ENCODE measurements around the gene IL22RA1.

The IL22RA1 gene

DNA sequence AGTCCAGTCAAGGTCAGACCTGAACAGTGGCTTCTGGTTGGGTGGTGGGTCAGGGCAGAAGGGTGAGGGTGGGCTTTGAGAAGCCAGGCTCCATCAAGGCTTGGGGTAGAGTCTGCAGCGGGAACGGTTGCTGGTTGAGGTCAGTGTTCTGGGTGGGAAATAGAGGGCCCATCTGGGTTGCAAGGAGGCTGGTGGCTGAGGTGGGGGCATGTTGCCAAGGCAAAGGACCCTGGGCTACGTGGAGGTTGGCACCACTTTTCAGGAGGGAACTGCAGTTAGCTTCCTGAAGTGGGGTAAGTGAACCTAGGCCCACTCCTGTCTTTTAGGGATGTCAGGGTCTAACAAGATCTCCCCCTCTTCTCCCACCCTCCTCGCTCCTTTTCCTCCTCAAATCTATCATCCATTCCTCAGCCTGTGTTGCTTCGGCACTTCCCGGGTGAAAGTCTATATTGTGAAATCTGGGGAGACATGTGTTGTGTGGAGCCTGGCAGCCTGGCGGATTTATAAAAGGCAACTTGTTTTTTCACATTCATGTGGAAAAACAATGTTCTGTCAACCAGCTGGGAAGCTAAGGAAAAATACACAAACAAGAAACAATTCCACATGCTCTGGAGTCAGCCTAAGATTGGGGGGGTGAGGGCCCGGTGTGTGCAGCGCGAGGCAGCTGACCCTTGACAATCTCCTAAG is 1.5 kb downstream of the IL22RA1 start:
- Histone ChIP-seq H3K36me3 (ENCODE audit: control insufficient read depth, insufficient read depth, low read length) (no peaks in the 10 kb centered on the region), H3K27me3 (ENCODE audit: control insufficient read depth, insufficient read depth, low read length) (no peaks in the 10 kb centered on the region), H3K4me3 (ENCODE audit: low read length) (no peak overlapping the region), H3K9ac (ENCODE audit: low read length) (no peak overlapping the region), H3K27ac (ENCODE audit: low read depth, low read length) (no peak overlapping the region), H3K4me1 (ENCODE audit: control insufficient read depth, insufficient read depth, low read length) (no peaks in the 10 kb centered on the region)

DNA sequence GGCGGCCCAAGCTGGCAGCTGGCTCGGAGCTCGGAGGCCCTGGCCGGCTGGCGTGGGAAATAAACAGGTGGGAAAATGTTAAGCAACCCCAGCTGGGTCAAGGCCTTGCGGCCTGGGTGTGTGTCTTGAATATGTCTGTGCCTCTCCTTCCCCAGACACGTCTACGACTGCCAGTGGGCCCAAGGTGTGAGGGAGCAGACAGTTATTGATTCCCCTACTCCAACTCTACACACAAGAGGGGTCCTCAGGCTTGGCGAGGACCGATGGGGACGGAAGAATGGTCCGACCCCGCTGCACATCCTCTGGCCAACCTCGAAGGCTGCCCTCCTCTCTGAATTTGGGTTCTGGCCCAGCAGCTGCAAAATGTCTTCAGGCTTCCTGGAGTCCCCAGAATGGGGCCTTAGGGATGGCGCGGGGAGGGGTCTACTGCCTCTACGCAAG is 2.2 kb downstream of the IL22RA1 start:
- H3K9ac ChIP-seq (ENCODE audit: low read length) = no peak overlapping the region
- H3K27me3 ChIP-seq (ENCODE audit: control insufficient read depth, insufficient read depth, low read length) = no peaks in the 10 kb centered on the region
- H3K4me3 ChIP-seq (ENCODE audit: low read length) = no peak overlapping the region
- no peaks in the 10 kb centered on the region for H3K4me1 ChIP-seq (ENCODE audit: control insufficient read depth, insufficient read depth, low read length)
- no peak overlapping the region for H3K27ac ChIP-seq (ENCODE audit: low read depth, low read length)
- H3K36me3 ChIP-seq (ENCODE audit: control insufficient read depth, insufficient read depth, low read length) = no peaks in the 10 kb centered on the region

DNA sequence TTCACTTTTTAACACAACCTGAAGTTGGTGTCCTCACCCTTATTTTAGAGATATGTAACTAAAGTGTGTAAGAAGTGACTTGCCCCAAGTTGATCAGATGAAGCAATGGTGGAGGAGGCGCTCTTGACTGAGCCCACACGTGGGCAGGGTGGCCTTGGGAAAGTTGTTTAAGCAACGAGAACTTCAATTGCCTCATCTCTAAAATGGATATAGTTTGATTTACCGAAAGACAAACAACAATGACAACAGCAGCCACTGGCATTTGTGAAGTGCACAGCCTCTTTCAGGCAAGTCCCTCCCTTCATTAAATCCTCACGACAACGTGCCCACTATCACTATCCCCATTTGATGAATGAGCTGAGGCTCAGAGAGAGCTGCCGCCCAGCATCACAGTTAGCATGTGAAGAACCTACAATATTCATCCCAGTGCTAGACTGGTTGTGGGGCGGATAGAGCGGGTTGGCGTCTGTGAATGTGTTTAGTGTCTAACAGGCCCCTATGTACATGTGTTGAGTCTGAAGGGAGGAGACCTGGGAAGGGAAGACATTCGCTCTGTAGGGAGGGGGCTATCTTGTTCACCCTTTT is 3.0 kb downstream of the IL22RA1 start:
- H3K27me3 ChIP-seq (ENCODE audit: control insufficient read depth, insufficient read depth, low read length) = no peaks in the 10 kb centered on the region
- H3K4me3 ChIP-seq (ENCODE audit: low read length) = no peak overlapping the region
- no peaks in the 10 kb centered on the region for H3K4me1 ChIP-seq (ENCODE audit: control insufficient read depth, insufficient read depth, low read length)
- no peak overlapping the region for H3K27ac ChIP-seq (ENCODE audit: low read depth, low read length)
- no peaks in the 10 kb centered on the region for H3K36me3 ChIP-seq (ENCODE audit: control insufficient read depth, insufficient read depth, low read length)
- no peak overlapping the region for H3K9ac ChIP-seq (ENCODE audit: low read length)

DNA sequence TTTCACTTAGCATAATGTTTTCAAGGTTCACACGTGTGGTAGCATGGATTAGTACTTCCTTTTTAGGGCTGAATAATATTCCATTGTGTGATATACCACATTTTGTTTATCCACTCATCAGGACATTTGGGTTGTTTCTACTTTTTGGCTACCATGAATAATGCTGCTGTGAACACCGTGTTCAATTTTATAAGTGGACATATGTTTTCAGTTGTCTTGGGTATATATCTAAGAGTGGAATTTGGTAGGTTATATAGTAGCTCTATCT is 3.8 kb downstream of the IL22RA1 start:
- H3K9ac ChIP-seq (ENCODE audit: low read length) = no peak overlapping the region
- no peak overlapping the region for H3K27ac ChIP-seq (ENCODE audit: low read depth, low read length)
- H3K36me3 ChIP-seq (ENCODE audit: control insufficient read depth, insufficient read depth, low read length) = no peaks in the 10 kb centered on the region
- no peaks in the 10 kb centered on the region for H3K27me3 ChIP-seq (ENCODE audit: control insufficient read depth, insufficient read depth, low read length)
- H3K4me1 ChIP-seq (ENCODE audit: control insufficient read depth, insufficient read depth, low read length) = no peaks in the 10 kb centered on the region
- no peak overlapping the region for H3K4me3 ChIP-seq (ENCODE audit: low read length)

DNA sequence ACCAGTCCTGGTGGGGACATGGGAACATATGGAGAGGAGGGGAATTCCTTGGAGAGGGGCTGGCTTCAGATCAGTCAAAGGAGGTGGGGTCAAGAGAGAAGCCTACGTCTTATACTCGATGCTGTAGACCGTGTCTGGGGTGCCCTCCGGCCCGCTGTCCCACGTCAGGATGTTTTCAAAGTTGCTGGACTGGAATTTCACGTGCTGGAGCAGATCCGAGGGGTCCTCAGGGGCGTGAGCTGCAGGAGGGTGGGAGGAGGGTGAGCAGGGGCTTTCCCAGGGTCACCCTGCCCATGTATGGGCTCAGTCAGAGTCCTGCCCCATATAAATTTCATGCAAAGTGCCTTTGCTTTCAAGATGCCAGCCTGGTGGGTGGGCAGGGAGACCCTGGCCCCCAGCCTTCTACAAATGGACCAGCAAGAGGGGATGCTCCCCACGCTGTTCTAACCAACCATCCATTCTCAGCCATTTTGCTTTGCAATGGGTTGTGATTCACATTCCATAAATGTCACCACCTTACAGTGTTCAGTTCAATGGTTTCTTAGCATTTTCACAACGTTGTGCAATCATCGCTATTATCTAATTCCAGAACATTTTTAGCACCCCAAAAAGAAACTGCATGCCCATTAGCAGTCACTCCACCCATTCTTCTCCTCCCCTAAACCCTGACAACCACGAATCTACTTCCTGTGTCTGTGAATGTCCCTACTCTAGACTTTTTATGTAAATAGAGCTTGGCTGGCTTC is 4.3 kb downstream of the IL22RA1 start:
- Histone ChIP-seq H3K9ac (ENCODE audit: low read length) (no peak overlapping the region), H3K27me3 (ENCODE audit: control insufficient read depth, insufficient read depth, low read length) (no peaks in the 10 kb centered on the region), H3K4me3 (ENCODE audit: low read length) (no peak overlapping the region), H3K36me3 (ENCODE audit: control insufficient read depth, insufficient read depth, low read length) (no peaks in the 10 kb centered on the region), H3K27ac (ENCODE audit: low read depth, low read length) (no peak overlapping the region), H3K4me1 (ENCODE audit: control insufficient read depth, insufficient read depth, low read length) (no peaks in the 10 kb centered on the region)

DNA sequence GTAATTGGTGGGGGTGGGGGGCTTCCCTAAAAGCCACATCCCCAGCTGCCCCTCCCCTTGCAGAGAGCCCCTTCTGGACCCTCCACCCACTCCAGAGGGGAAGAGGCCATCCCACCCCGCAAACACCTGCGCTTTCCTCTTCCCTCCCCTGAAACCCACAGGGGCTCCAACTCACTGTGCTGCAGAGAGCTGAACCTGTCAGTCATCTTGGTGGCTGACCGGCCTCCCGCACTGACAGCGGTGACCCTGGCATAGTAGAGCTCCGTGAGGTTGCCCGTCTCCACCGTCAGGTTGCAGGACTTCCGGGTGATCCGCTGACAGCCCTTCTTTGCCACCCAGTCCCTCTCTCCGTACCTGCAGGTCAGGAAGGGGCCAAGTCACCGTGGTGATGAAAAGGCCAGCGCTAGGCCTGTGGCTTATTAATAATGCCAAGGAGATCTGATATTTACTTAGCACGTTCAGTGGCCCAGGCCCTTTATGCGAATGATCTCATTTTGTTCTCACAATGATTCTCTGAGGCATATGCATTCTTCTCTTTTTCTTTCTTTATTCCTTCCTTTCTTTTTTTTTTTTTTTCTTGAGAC is 5.9 kb downstream of the IL22RA1 start:
- no peaks in the 10 kb centered on the region for H3K36me3 ChIP-seq (ENCODE audit: control insufficient read depth, insufficient read depth, low read length)
- no peak overlapping the region for H3K4me3 ChIP-seq (ENCODE audit: low read length)
- H3K9ac ChIP-seq (ENCODE audit: low read length) = no peak overlapping the region
- no peaks in the 10 kb centered on the region for H3K4me1 ChIP-seq (ENCODE audit: control insufficient read depth, insufficient read depth, low read length)
- H3K27me3 ChIP-seq (ENCODE audit: control insufficient read depth, insufficient read depth, low read length) = no peaks in the 10 kb centered on the region
- no peak overlapping the region for H3K27ac ChIP-seq (ENCODE audit: low read depth, low read length)

DNA sequence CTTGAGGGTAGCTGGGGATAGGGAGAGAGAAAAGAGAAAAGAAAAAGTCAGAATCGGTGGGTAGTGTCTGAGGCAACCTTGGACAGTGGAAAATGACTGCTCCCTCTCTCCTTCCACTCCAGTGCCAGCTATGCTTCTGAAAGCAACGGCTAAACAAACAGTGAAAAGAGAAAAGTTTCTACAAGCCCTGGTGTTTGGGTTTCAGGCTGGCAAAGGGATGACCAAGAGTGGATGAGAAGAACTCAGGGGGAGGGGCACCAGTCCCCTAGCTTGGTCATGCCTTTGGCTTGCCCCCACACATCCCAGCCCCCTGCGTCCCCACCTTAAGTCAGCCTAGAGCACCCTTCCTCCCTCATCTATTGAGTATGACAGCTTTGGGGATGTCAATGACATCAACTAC is 8.6 kb downstream of the IL22RA1 start:
- Histone ChIP-seq H3K36me3 (ENCODE audit: control insufficient read depth, insufficient read depth, low read length) (no peaks in the 10 kb centered on the region), H3K27me3 (ENCODE audit: control insufficient read depth, insufficient read depth, low read length) (no peaks in the 10 kb centered on the region), H3K4me3 (ENCODE audit: low read length) (no peak overlapping the region), H3K9ac (ENCODE audit: low read length) (no peak overlapping the region), H3K27ac (ENCODE audit: low read depth, low read length) (no peak overlapping the region), H3K4me1 (ENCODE audit: control insufficient read depth, insufficient read depth, low read length) (no peaks in the 10 kb centered on the region)

DNA sequence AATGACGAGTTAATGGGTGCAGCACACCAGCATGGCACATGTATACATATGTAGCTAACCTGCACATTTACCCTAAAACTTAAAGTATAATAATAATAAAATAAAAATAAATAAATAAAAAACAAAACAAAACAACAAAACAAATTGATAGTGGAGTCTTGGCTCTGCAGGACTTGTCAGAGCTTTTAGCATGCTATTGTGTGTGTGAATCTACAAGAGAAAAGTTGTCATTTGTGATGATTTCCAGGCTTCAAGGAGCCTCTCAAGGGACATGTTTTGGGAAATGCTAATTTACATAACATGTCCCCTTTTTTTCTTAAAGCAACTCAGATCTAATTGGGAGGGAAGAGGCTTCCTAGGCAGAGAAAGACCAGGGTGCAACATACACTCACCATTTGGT is 9.1 kb downstream of the IL22RA1 start:
- Histone ChIP-seq H3K27me3 (ENCODE audit: control insufficient read depth, insufficient read depth, low read length) (no peaks in the 10 kb centered on the region), H3K4me3 (ENCODE audit: low read length) (no peak overlapping the region), H3K27ac (ENCODE audit: low read depth, low read length) (no peak overlapping the region), H3K4me1 (ENCODE audit: control insufficient read depth, insufficient read depth, low read length) (no peaks in the 10 kb centered on the region), H3K36me3 (ENCODE audit: control insufficient read depth, insufficient read depth, low read length) (no peaks in the 10 kb centered on the region), H3K9ac (ENCODE audit: low read length) (no peak overlapping the region)

DNA sequence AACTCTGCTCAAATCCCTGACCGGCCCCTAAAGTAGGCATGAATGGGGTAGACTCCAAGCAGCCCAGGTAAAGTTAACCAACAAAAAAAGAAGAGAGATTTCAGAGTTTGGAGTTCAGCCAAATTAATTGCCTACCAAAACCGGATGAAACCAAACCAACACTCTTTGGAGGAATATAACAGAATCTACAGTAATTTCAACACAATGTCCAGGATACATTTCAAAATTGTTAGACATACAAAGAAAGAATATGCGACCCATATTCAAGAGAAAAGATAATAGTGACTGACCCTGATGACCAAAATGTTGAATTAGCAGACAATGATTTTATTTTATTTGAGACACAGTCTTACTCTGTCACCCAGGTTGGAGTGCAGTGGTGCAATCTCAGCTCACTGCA is 12.6 kb downstream of the IL22RA1 start:
- Histone ChIP-seq H3K36me3 (ENCODE audit: control insufficient read depth, insufficient read depth, low read length) (no peaks in the 10 kb centered on the region), H3K9ac (ENCODE audit: low read length) (no peak overlapping the region), H3K27me3 (ENCODE audit: control insufficient read depth, insufficient read depth, low read length) (no peaks in the 10 kb centered on the region), H3K27ac (ENCODE audit: low read depth, low read length) (no peak overlapping the region), H3K4me3 (ENCODE audit: low read length) (no peak overlapping the region), H3K4me1 (ENCODE audit: control insufficient read depth, insufficient read depth, low read length) (no peaks in the 10 kb centered on the region)

DNA sequence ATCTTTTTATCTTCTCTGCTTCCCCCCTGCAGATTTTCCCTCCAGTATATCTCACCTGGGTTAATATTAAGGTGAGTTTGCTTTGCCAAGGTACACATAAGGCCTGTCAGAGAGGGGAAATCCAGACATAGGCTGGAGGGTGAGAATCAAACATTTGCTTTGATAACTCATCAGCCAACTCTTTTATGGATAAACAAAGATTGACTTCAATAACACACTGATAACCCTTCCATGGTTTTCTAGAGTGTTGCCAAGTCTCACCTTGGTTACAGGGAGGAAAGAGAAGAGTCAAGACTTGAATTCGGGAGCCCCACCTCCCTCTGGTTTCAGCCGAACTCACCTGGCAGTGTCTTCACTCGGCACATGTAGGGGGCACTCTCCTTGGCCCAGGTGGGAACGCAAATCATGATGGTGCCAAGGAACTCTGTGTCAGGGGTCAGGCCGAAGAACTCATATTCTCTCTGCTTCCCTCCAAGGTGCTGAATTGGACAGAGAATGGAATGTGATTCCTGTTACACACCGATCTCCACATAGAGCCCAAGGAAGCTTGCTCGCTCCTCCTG is 15.1 kb downstream of the IL22RA1 start:
- Histone ChIP-seq H3K27ac (ENCODE audit: low read depth, low read length) (no peak overlapping the region), H3K4me3 (ENCODE audit: low read length) (no peak overlapping the region), H3K4me1 (ENCODE audit: control insufficient read depth, insufficient read depth, low read length) (no peaks in the 10 kb centered on the region), H3K9ac (ENCODE audit: low read length) (no peak overlapping the region), H3K27me3 (ENCODE audit: control insufficient read depth, insufficient read depth, low read length) (no peaks in the 10 kb centered on the region), H3K36me3 (ENCODE audit: control insufficient read depth, insufficient read depth, low read length) (no peaks in the 10 kb centered on the region)

DNA sequence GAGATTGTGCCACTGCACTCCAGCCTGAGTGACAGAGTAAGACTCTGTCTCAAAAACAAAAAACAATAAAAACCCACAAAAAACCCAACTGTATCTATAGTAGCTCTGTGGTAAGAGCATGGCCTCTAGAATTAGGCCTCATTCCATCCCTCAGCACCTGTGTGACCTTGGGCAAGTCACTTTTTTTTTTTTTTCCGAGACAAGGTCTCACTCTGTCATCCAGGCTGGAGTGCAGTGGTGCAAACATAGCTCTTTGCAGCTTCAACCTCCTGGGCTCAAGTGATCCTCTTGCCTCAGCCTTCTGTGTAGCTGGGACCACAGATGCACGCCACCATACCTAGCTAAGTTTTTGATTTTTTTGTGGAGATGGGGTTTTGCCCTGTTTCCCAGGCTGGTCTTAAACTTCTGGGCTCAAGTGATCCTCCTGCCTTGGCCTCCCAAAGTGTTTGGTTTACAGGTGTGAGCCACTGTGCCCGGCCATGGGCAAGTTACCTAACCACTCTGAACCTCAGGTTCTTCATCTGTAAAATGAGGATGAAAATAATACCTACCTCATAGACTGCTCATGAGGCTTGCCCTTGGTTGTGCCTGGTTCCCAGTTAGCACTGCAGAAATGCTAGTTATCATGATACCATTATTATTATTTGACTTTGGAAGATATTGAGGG is 15.7 kb downstream of the IL22RA1 start:
- Histone ChIP-seq H3K27ac (ENCODE audit: low read depth, low read length) (no peak overlapping the region), H3K27me3 (ENCODE audit: control insufficient read depth, insufficient read depth, low read length) (no peaks in the 10 kb centered on the region), H3K36me3 (ENCODE audit: control insufficient read depth, insufficient read depth, low read length) (no peaks in the 10 kb centered on the region), H3K4me3 (ENCODE audit: low read length) (no peak overlapping the region), H3K4me1 (ENCODE audit: control insufficient read depth, insufficient read depth, low read length) (no peaks in the 10 kb centered on the region), H3K9ac (ENCODE audit: low read length) (no peak overlapping the region)

DNA sequence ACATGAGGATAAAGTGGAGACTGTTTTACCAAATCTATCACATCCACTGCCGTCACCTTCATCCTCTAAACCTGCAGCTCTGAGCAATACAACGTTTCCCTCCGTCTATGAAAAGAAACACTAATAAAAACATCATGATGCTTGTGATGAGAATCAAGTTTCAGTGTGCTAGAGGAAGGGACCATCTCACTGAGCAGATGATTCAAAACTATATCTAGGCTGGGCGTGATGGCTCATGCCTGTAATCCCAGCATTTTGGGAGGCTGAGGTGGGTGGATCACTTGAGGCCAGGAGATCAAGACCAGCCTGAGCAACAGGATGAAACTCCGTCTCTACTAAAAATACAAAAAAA is 16.3 kb downstream of the IL22RA1 start:
- Histone ChIP-seq H3K27me3 (ENCODE audit: control insufficient read depth, insufficient read depth, low read length) (no peaks in the 10 kb centered on the region), H3K36me3 (ENCODE audit: control insufficient read depth, insufficient read depth, low read length) (peaks cover under 1% of the 10 kb centered on the region), H3K4me1 (ENCODE audit: control insufficient read depth, insufficient read depth, low read length) (no peaks in the 10 kb centered on the region), H3K4me3 (ENCODE audit: low read length) (no peak overlapping the region), H3K27ac (ENCODE audit: low read depth, low read length) (no peak overlapping the region), H3K9ac (ENCODE audit: low read length) (no peak overlapping the region)
